HepG2 (cell line): ENCODE measurements around the gene ATF6. TPM values are rescaled to one million over a fixed set of nuclear protein-coding genes. Genes with fewer than 3 reads are reported as not detected.

Experiments used
- BORCS8-MEF2B ChIP-seq: sonication (generic); formaldehyde crosslinking; IDR thresholded peaks from 2 replicates; pipeline ENCODE4 v1.8.0; 2022; ENCODE audit warnings: mild to moderate bottlenecking, missing genetic modification reagents
- CBX2 ChIP-seq, 2 experiments: fragments of 200-600 bp in 1 of 2; sonication (generic); formaldehyde crosslinking in 1 of 2; IDR thresholded peaks; 2 replicates each; pipeline versions ENCODE4 v1.7.0 to v1.8.1; 2018 to 2022; ENCODE audit warnings: low read depth in 2 of 2, low read length in 1 of 2, mild to moderate bottlenecking in 1 of 2, missing genetic modification reagents in 1 of 2
- FOXA3 ChIP-seq: IDR thresholded peaks from 2 replicates; pipeline ENCODE4 v1.6.1; 2016; ENCODE audit warnings: missing genetic modification reagents, missing compliant biosample characterization
- KLF9 ChIP-seq: IDR thresholded peaks from 2 replicates; pipeline ENCODE4 v1.6.1; 2016; ENCODE audit warnings: low read depth
- MEIS1 ChIP-seq: sonication (generic); formaldehyde crosslinking; IDR thresholded peaks from 2 replicates; pipeline ENCODE4 v1.9.0; 2021; ENCODE audit warnings: mild to moderate bottlenecking, missing genetic modification reagents, moderate library complexity, borderline replicate concordance
- NONO ChIP-seq, 2 experiments: fragments of 450-650 bp in 1 of 2; sonication (generic) in 1 of 2; formaldehyde crosslinking in 1 of 2; IDR thresholded peaks in 1 of 2; conservative IDR thresholded peaks in 1 of 2; 2 replicates each; pipeline versions ENCODE4 v1.6.1 to v1.8.0; 2017 to 2022; ENCODE audit warnings: mild to moderate bottlenecking in 1 of 2, missing genetic modification reagents in 1 of 2, moderate library complexity in 1 of 2
- PCBP2 ChIP-seq: fragments of 200-400 bp; formaldehyde crosslinking; optimal IDR thresholded peaks from 2 replicates; pipeline ENCODE3; 2018; ENCODE audit warnings: low read length, low read depth; ENCODE audit not compliant: poor library complexity, severe bottlenecking
- PRDM10 ChIP-seq: sonication (generic); formaldehyde crosslinking; IDR thresholded peaks from 2 replicates; pipeline ENCODE4 v1.4.0; 2020; ENCODE audit warnings: low read depth, missing genetic modification reagents
- SMARCC2 ChIP-seq: fragments of 450-650 bp; IDR thresholded peaks from 2 replicates; pipeline ENCODE4 v1.6.1; 2017; ENCODE audit warnings: antibody characterized with exemption, mild to moderate bottlenecking
- SRSF4 ChIP-seq: fragments of 200-400 bp; formaldehyde crosslinking; IDR thresholded peaks from one replicate; pipeline ENCODE4 v1.6.1; 2018; ENCODE audit warnings: mild to moderate bottlenecking, low read depth, low read length, moderate library complexity; ENCODE audit not compliant: poor library complexity, severe bottlenecking
- ZBTB21 ChIP-seq: sonication (generic); formaldehyde crosslinking; IDR thresholded peaks from 2 replicates; pipeline ENCODE4 v1.4.0; 2020; ENCODE audit warnings: missing genetic modification reagents
- ZBTB33 ChIP-seq: sonication (generic); formaldehyde crosslinking; IDR thresholded peaks from 2 replicates; pipeline ENCODE4 v1.4.0; 2020; ENCODE audit warnings: missing genetic modification reagents
- ZBTB34 ChIP-seq: sonication (generic); formaldehyde crosslinking; IDR thresholded peaks from 2 replicates; pipeline ENCODE4 v1.8.0; 2022; ENCODE audit warnings: mild to moderate bottlenecking, missing genetic modification reagents
- ZNF317 ChIP-seq: sonication (generic); formaldehyde crosslinking; IDR thresholded peaks from 2 replicates; pipeline ENCODE4 v1.5.0; 2020; ENCODE audit warnings: mild to moderate bottlenecking, missing genetic modification reagents
- ZNF362 ChIP-seq: sonication (generic); formaldehyde crosslinking; IDR thresholded peaks from 2 replicates; pipeline ENCODE4 v1.4.0; 2020; ENCODE audit warnings: missing genetic modification reagents, mild to moderate bottlenecking, borderline replicate concordance
- ZNF432 ChIP-seq: sonication (generic); formaldehyde crosslinking; IDR thresholded peaks from 2 replicates; pipeline ENCODE4 v1.5.0; 2020; ENCODE audit warnings: missing genetic modification reagents, mild to moderate bottlenecking, borderline replicate concordance
- ZNF484 ChIP-seq: sonication (generic); formaldehyde crosslinking; IDR thresholded peaks from 2 replicates; pipeline ENCODE4 v1.5.1; 2020; ENCODE audit warnings: mild to moderate bottlenecking, low read depth, missing genetic modification reagents, borderline replicate concordance
- ZNF510 ChIP-seq: sonication (generic); formaldehyde crosslinking; IDR thresholded peaks from 2 replicates; pipeline ENCODE4 v1.4.0; 2020; ENCODE audit warnings: low read depth, mild to moderate bottlenecking, missing genetic modification reagents
- ZSCAN12 ChIP-seq: sonication (generic); formaldehyde crosslinking; IDR thresholded peaks from 2 replicates; pipeline ENCODE4 v1.9.0; 2021; ENCODE audit warnings: mild to moderate bottlenecking, missing genetic modification reagents
- polyA plus RNA-seq, 8 experiments: library from polyadenylated mRNA; depleted of rRNA in 3 of 8; stranded (reverse) in 7 of 8; unstranded in 1 of 8; fragments of >200 nt; fragmentation: Illumina TruSeq in 4 of 8; extraction: Trizol in 4 of 8; gene quantifications; 2 replicates each; pipeline versions ENCODE4 v1.2.1 to v1.2.3, GENCODE V29; 2011 to 2016; ENCODE audit warnings: low read depth in 4 of 8, missing spikeins in 1 of 8, mixed read lengths in 1 of 8; ENCODE audit not compliant: insufficient read depth in 1 of 8
- total RNA-seq, 5 experiments: library from RNA; depleted of rRNA; stranded (reverse); fragments of >200 nt; fragmentation: Illumina TruSeq; extraction: Trizol; gene quantifications; 2 replicates each; pipeline ENCODE4 v1.2.3, GENCODE V29; 2016; ENCODE audit warnings: low read depth in 1 of 5

Gene ATF6
- total and polyA plus RNA-seq, 2 of the 13 experiments (the other 11 are each of a cell fraction or from before 2014, with no cell fraction given) = 13.2 to 14.5 TPM

GRCh38 chr1:161766102-161766981 lies at the start of gene ATF6 (continued):
- TF ChIP-seq PCBP2 (no peak), ZNF362 (CRISPR knock-in tag) (no peak), SRSF4 (no peak), NONO (IDR thresholded peaks at IDR 0.05) (no peak), NONO (CRISPR knock-in tag; conservative IDR thresholded peaks at IDR 0.05) (peak; percentile 79), BORCS8-MEF2B (CRISPR knock-in tag) (no peak), MEIS1 (CRISPR knock-in tag) (peak; percentile 77; the same call in 1 of the 2 replicates), ZNF484 (CRISPR knock-in tag) (no peak), CBX2 (IDR thresholded peaks at IDR 0.05; ENCODE audit: low read depth, low read length) (no peak), CBX2 (CRISPR knock-in tag; IDR thresholded peaks at IDR 0.05; ENCODE audit: low read depth) (no peak), ZBTB33 (CRISPR knock-in tag) (peak; percentile 76), KLF9 (CRISPR knock-in tag) (no peak), SMARCC2 (no peak), ZSCAN12 (CRISPR knock-in tag) (no peak), ZBTB21 (peak; percentile 97), ZNF317 (CRISPR knock-in tag) (peak; percentile 76; the same call in 1 of the 2 replicates), ZBTB34 (no peak), FOXA3 (CRISPR knock-in tag) (peak; percentile 88), ZNF510 (0 out of 2 replicates have a peak, but pooled peaks have one; percentile 78), ZNF432 (CRISPR knock-in tag) (no peak), PRDM10 (CRISPR knock-in tag) (peak; percentile 87)
